ENCODE data around the gene RPL22.

The RPL22 gene

DNA sequence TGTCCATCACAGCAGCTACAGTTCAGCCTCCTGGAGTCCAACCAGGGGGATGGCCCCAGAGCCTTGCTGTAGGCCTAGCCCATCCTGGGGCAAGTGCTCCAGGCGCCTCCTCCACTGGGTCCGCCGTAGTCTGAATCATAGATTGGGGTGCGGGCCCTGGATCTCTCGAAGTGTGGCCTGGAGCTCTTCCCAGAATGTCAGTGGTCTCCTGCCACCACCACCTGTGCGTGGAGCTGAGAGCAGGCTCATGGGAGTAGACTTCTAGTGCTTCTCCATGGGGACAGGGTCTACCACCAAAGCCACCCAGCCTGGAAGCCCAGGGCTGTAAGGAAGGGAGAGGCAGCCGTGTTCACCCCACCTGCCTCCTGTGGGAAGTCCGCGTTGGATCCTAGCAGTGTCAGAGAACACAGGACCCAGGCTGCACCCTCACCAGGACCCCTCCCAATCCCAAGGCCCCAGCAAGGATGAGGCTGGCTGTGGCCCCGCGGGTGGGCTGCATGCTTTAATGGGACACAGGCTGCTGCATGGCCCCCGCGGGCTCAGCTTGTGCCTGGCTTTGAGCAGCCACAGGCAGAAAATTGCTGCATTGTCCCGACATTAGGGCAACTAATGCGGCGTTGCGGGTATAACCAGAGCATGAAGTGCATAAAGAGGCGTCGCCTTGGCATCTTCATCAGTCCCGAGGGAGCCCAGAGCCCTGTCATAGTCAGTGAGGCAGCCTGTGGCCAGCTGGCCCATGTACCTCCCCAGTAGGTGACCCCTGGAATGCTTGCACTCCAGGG lies 43.8 kb upstream of the RPL22 start:
- Histone ChIP-seq H3K9ac (ENCODE audit: low read depth in 1 of 2, low read length in 2 of 2) (no peak overlapping the region), H3K27ac (ENCODE audit: low read depth in 2 of 2, low read length in 2 of 2) (no peak overlapping the region), H3K4me3 (ENCODE audit: low read length in 2 of 2) (no peak overlapping the region), H3K27me3 (ENCODE audit: control insufficient read depth in 2 of 2, insufficient read depth in 2 of 2, low read length in 2 of 2) (peaks cover 34 to 45% of the 10 kb centered on the region in 2 donors), H3K9me3 (ENCODE audit: control insufficient read depth in 2 of 2, low read length in 2 of 2) (no peaks in the 10 kb centered on the region), H3K4me1 (ENCODE audit: control insufficient read depth in 2 of 2, insufficient read depth in 2 of 2, low read length in 2 of 2) (peaks cover 8% of the 10 kb centered on the region in 2 donors), H3K36me3 (ENCODE audit: control insufficient read depth in 2 of 2, insufficient read depth in 2 of 2, low read length in 2 of 2) (no peaks in the 10 kb centered on the region)

GRCh38 chr1:6241887-6242740 lies 42.7 kb upstream of the RPL22 start:
- peaks cover 34 to 39% of the 10 kb centered on the region in 2 donors for H3K27me3 ChIP-seq (ENCODE audit: control insufficient read depth in 2 of 2, insufficient read depth in 2 of 2, low read length in 2 of 2)

DNA sequence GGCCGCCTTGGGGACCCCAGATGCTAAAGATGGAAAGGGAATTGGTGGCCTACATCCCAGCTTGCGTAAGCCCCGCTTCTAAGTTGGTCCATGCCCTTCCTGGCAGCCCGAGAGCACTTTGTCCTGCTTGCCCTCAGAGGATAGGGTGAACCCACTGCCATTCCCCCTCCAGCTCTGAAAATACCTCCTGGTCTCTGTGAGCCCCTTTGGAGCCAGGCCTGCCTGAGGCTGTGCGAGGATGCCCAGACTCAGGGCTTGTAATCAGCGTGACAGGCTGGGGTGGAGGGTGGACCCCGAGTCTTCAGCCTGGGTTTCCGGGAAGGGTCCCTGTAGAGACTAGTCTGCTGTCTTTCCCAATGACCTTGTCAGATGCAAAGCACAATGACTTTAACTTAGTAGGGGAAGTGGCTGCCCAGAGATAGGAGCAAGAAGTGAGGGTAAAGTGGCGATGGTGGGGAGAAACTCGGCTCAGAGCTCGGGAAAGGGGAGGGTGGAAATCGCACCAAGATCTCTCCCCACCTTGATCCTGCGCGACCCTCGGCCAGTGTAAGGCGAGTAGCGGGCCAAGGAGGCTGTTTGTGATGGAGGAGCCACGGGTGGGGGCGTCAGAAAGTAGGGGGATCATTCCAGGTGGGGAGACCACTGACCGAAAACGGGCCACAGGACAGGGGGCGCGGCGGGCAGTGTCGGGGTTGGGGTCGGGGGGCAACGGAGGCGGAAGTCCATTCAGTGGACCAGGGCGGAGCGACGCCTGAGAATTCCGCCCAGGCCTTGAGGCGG lies 41.9 kb upstream of the RPL22 start:
- peaks cover 34% of the 10 kb centered on the region in 2 donors for H3K27me3 ChIP-seq (ENCODE audit: control insufficient read depth in 2 of 2, insufficient read depth in 2 of 2, low read length in 2 of 2)
- H3K4me3 ChIP-seq (ENCODE audit: low read length in 2 of 2): no peak overlapping the region
- H3K27ac ChIP-seq (ENCODE audit: low read depth in 2 of 2, low read length in 2 of 2): no peak overlapping the region
- no peaks in the 10 kb centered on the region for H3K9me3 ChIP-seq (ENCODE audit: control insufficient read depth in 2 of 2, low read length in 2 of 2)
- H3K9ac ChIP-seq (ENCODE audit: low read depth in 1 of 2, low read length in 2 of 2): no peak overlapping the region
- no peaks in the 10 kb centered on the region for H3K36me3 ChIP-seq (ENCODE audit: control insufficient read depth in 2 of 2, insufficient read depth in 2 of 2, low read length in 2 of 2)
- peaks cover 5% of the 10 kb centered on the region in 2 donors for H3K4me1 ChIP-seq (ENCODE audit: control insufficient read depth in 2 of 2, insufficient read depth in 2 of 2, low read length in 2 of 2)

More at GRCh38 chr1:6241887-6242740, 42.7 kb upstream of the RPL22 start:
- Histone ChIP-seq H3K9ac (ENCODE audit: low read depth in 1 of 2, low read length in 2 of 2) (no peak overlapping the region), H3K4me1 (ENCODE audit: control insufficient read depth in 2 of 2, insufficient read depth in 2 of 2, low read length in 2 of 2) (peaks cover 8% of the 10 kb centered on the region in 2 donors), H3K9me3 (ENCODE audit: control insufficient read depth in 2 of 2, low read length in 2 of 2) (no peaks in the 10 kb centered on the region), H3K27ac (ENCODE audit: low read depth in 2 of 2, low read length in 2 of 2) (no peak overlapping the region), H3K4me3 (ENCODE audit: low read length in 2 of 2) (no peak overlapping the region), H3K36me3 (ENCODE audit: control insufficient read depth in 2 of 2, insufficient read depth in 2 of 2, low read length in 2 of 2) (no peaks in the 10 kb centered on the region)

DNA sequence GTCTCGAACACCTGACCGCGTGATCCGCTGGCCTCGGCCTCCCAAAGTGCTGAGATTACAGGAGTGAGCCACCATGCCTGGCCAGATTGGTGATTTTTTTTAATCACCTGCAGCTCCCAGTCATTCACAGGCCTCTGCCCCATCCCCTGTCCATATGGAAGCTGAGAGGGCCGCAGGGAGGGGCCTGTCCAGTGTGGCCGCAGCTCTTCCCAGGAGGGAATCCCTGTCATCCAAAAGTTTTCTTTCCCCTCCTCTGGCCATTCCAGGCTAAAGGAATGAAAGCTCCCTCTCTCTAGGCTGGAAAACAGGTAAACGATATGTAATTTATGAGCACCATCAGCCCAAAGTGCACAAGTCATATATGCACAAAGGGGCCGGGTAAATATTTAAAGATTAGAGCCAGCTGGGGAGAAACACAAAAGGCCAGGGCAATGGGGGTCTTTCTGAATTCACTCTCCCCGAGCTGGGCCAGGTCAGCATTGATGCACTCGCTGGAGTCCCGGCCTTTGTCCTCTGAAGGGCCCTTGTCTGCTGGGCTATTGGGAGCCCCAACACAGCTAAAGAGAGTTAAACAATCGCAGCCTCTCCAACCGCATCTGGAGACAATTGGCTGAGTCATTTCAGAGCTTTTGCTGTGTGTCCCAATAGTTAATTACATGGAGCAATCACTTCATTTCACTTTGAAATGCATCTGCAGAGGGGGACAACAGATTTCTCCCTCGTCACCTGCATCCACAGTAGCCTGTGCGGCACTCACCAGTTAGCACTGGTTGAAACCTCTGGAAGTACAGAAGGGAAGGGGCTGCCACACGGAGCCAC lies 40.8 kb upstream of the RPL22 start:
- H3K36me3 ChIP-seq (ENCODE audit: control insufficient read depth in 2 of 2, insufficient read depth in 2 of 2, low read length in 2 of 2): no peaks in the 10 kb centered on the region
- H3K9ac ChIP-seq (ENCODE audit: low read depth in 1 of 2, low read length in 2 of 2): no peak overlapping the region
- H3K27ac ChIP-seq (ENCODE audit: low read depth in 2 of 2, low read length in 2 of 2): no peak overlapping the region
- peaks cover 30 to 31% of the 10 kb centered on the region in 2 donors for H3K27me3 ChIP-seq (ENCODE audit: control insufficient read depth in 2 of 2, insufficient read depth in 2 of 2, low read length in 2 of 2)
- H3K4me3 ChIP-seq (ENCODE audit: low read length in 2 of 2): no peak overlapping the region
- peaks cover under 1 to 1% of the 10 kb centered on the region in 2 donors for H3K4me1 ChIP-seq (ENCODE audit: control insufficient read depth in 2 of 2, insufficient read depth in 2 of 2, low read length in 2 of 2)
- H3K9me3 ChIP-seq (ENCODE audit: control insufficient read depth in 2 of 2, low read length in 2 of 2): no peaks in the 10 kb centered on the region

GRCh38 chr1:6239213-6239752 lies 39.9 kb upstream of the RPL22 start:
- Histone ChIP-seq H3K4me3 (ENCODE audit: low read length in 2 of 2) (no peak overlapping the region), H3K9me3 (ENCODE audit: control insufficient read depth in 2 of 2, low read length in 2 of 2) (no peaks in the 10 kb centered on the region), H3K9ac (ENCODE audit: low read depth in 1 of 2, low read length in 2 of 2) (no peak overlapping the region), H3K27me3 (ENCODE audit: control insufficient read depth in 2 of 2, insufficient read depth in 2 of 2, low read length in 2 of 2) (peaks cover 27 to 31% of the 10 kb centered on the region in 2 donors), H3K27ac (ENCODE audit: low read depth in 2 of 2, low read length in 2 of 2) (no peak overlapping the region), H3K4me1 (ENCODE audit: control insufficient read depth in 2 of 2, insufficient read depth in 2 of 2, low read length in 2 of 2) (peaks cover 9 to 10% of the 10 kb centered on the region in 2 donors), H3K36me3 (ENCODE audit: control insufficient read depth in 2 of 2, insufficient read depth in 2 of 2, low read length in 2 of 2) (no peaks in the 10 kb centered on the region)

DNA sequence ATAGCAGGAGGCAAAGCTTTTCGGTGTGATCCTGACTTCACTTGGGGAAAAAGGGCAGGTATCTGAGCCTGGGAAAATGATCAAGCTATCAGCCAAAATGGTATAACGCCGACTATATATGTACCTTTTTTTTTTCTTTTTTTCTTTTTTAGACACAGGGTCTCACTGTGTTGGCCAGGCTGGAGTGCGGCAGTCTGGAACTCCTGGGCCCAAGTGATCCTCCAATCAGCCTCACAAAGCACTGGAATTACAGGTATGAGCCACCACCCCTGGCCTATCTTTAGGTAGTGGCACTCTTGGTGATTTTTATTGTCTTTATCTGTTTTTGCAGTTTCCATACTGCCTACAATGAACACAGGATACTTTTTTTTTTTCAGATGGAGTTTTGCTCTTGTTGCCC lies 37.7 kb upstream of the RPL22 start:
- Histone ChIP-seq H3K9me3 (ENCODE audit: control insufficient read depth in 2 of 2, low read length in 2 of 2) (no peaks in the 10 kb centered on the region), H3K9ac (ENCODE audit: low read depth in 1 of 2, low read length in 2 of 2) (no peak overlapping the region), H3K27ac (ENCODE audit: low read depth in 2 of 2, low read length in 2 of 2) (no peak overlapping the region), H3K4me3 (ENCODE audit: low read length in 2 of 2) (no peak overlapping the region), H3K27me3 (ENCODE audit: control insufficient read depth in 2 of 2, insufficient read depth in 2 of 2, low read length in 2 of 2) (peaks cover 17% of the 10 kb centered on the region in 2 donors), H3K4me1 (ENCODE audit: control insufficient read depth in 2 of 2, insufficient read depth in 2 of 2, low read length in 2 of 2) (peaks cover 9 to 10% of the 10 kb centered on the region in 2 donors), H3K36me3 (ENCODE audit: control insufficient read depth in 2 of 2, insufficient read depth in 2 of 2, low read length in 2 of 2) (peaks cover 5 to 7% of the 10 kb centered on the region in 2 donors)

DNA sequence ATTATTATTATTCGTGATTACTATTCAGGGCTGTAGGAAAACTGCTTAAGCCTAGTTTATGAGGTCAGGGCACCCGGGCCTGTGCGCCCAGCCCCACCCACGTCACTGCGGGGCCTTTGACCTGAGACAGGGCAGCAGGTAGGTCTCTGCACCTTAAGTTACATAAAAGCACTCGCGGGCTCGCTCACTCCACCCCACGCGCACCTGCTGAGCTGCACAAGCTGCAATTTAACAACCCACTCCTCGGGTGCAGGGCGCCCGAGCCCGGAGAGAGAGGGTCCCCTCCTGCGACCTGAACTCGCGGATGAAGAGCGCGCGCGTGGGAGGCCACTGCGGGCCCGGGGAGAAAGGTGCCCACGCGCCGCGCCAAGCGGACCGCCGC lies 35.9 kb upstream of the RPL22 start:
- peak overlapping the region; percentile 70 to 83 for H3K4me3 ChIP-seq (ENCODE audit: low read length in 2 of 2)
- peaks cover 5 to 6% of the 10 kb centered on the region in 2 donors for H3K27me3 ChIP-seq (ENCODE audit: control insufficient read depth in 2 of 2, insufficient read depth in 2 of 2, low read length in 2 of 2)
- H3K4me1 ChIP-seq (ENCODE audit: control insufficient read depth in 2 of 2, insufficient read depth in 2 of 2, low read length in 2 of 2): peaks cover 9 to 10% of the 10 kb centered on the region in 2 donors
- peak overlapping the region; percentile 5 to 43 for H3K27ac ChIP-seq (ENCODE audit: low read depth in 2 of 2, low read length in 2 of 2)
- peak overlapping the region; percentile 66 to 70 for H3K9ac ChIP-seq (ENCODE audit: low read depth in 1 of 2, low read length in 2 of 2)
- H3K36me3 ChIP-seq (ENCODE audit: control insufficient read depth in 2 of 2, insufficient read depth in 2 of 2, low read length in 2 of 2): peaks cover 12 to 15% of the 10 kb centered on the region in 2 donors
- no peaks in the 10 kb centered on the region for H3K9me3 ChIP-seq (ENCODE audit: control insufficient read depth in 2 of 2, low read length in 2 of 2)

- H3K27me3 ChIP-seq (ENCODE audit: control insufficient read depth in 2 of 2, insufficient read depth in 2 of 2, low read length in 2 of 2): peaks cover 0 to 5% of the 10 kb centered on the region in 2 donors
- peaks cover 9 to 10% of the 10 kb centered on the region in 2 donors for H3K4me1 ChIP-seq (ENCODE audit: control insufficient read depth in 2 of 2, insufficient read depth in 2 of 2, low read length in 2 of 2)
- peak overlapping the region; percentile 5 to 43 for H3K27ac ChIP-seq (ENCODE audit: low read depth in 2 of 2, low read length in 2 of 2)
- peaks cover 15% of the 10 kb centered on the region in 2 donors for H3K36me3 ChIP-seq (ENCODE audit: control insufficient read depth in 2 of 2, insufficient read depth in 2 of 2, low read length in 2 of 2)
- peak overlapping the region; percentile 66 to 70 for H3K9ac ChIP-seq (ENCODE audit: low read depth in 1 of 2, low read length in 2 of 2)
- H3K4me3 ChIP-seq (ENCODE audit: low read length in 2 of 2): peak overlapping the region; percentile 70 to 83
- no peaks in the 10 kb centered on the region for H3K9me3 ChIP-seq (ENCODE audit: control insufficient read depth in 2 of 2, low read length in 2 of 2)
Observed at GRCh38 chr1:6234502-6235295, 35.3 kb upstream of the RPL22 start.

Measured in mucosa of rectum (tissue), 2 donors.